GM12873 (cell line): ENCODE measurements around the gene CBFA2T3.

Experiments used
- CTCF ChIP-seq: IDR thresholded peaks from 2 replicates; pipeline ENCODE4 v1.5.1; 2012; ENCODE audit warnings: low read depth, mild to moderate bottlenecking, moderate library complexity, low read length, control low read depth; ENCODE audit not compliant: insufficient read depth; ENCODE audit errors: missing control alignments

CBFA2T3 gene

GRCh38 chr16:88904676-88905365 lies 72.2 kb downstream of the CBFA2T3 start:
- TF ChIP-seq CTCF, result no peak

- no peak for TF ChIP-seq CTCF
Measured at GRCh38 chr16:88903267-88903666, 73.7 kb downstream of the CBFA2T3 start.

GRCh38 chr16:88902744-88903143 lies 74.3 kb downstream of the CBFA2T3 start:
- no peak for TF ChIP-seq CTCF

- no peak for TF ChIP-seq CTCF
Measured at GRCh38 chr16:88901718-88902337, 75.2 kb downstream of the CBFA2T3 start.

GRCh38 chr16:88900662-88901052 lies 76.3 kb downstream of the CBFA2T3 start:
- no peak for TF ChIP-seq CTCF

GRCh38 chr16:88899901-88900661 lies 76.9 kb downstream of the CBFA2T3 start:
- no peak for TF ChIP-seq CTCF

- no peak for TF ChIP-seq CTCF
Measured at GRCh38 chr16:88897696-88898425, 79.1 kb downstream of the CBFA2T3 start.
